ENCODE data around the gene RUFY1. TPM values are rescaled to one million over a fixed set of nuclear protein-coding genes. Genes with fewer than 3 reads are reported as not detected.
"Not testable (repeated sequence)": the region's sequence is repeated elsewhere in the genome, so short reads cannot be mapped to it uniquely, and the experiment has no call there.

RUFY1 gene
- total and polyA plus RNA-seq, 4 donors, result 32.2 to 51.2 (median 48.5) TPM

DNA sequence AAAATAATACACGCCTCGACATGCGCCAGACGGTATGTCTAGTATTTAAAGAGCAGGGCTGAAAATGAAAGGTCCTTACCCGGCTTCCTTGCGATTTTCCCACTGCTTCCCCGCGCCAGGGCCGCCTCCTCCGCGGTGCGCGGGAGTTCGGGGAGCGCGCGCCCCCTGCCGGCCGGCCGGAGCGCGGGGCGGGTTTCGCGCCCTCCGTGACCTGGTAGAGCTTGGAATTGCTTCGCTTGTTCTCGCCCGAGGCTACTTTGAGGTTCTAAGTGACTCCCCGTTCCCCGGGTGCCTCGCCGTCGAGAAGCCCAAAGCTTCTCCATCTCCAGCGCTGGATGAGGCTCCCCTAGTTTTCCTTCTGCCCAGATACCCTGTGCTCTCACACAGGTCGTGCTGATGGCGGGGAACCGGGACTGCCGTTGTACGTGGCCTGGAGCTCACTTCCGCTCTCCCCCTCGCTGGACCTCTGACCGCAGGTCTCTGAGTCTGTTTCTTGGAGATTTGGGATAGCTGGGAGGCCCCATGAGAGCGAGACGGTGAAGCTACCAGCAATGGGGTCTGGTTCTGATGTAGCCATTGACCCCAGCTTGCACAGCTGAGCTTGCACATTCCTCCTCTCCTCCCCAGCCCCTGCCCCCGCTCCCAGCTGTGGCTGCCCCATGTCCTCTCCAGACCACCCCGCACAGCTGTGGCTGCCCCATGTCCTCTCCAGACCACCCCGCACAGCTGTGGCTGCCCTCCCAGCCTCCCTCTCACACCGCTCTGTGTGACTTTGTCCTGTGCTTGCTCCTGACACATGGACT lies 84.2 kb downstream of the RUFY1 start:
- DNase-seq (ENCODE audit: low read depth in 4 of 6, low spot score in 6 of 6); H3K4me1 ChIP-seq (ENCODE audit: control insufficient read depth, insufficient read depth, low read length); H3K27me3 ChIP-seq (ENCODE audit: control insufficient read depth, insufficient read depth, low read length); H3K9me3 ChIP-seq (ENCODE audit: control insufficient read depth, insufficient read depth, low read length); H3K27ac ChIP-seq (ENCODE audit: low read depth, low read length); H3K4me3 ChIP-seq (ENCODE audit: low read depth, low read length); H3K36me3 ChIP-seq (ENCODE audit: control insufficient read depth, insufficient read depth, low read length): not testable (repeated sequence)
- no CpG with 5 or more reads among the region's 49 CpGs for WGBS (ENCODE audit: insufficient coverage)

DNA sequence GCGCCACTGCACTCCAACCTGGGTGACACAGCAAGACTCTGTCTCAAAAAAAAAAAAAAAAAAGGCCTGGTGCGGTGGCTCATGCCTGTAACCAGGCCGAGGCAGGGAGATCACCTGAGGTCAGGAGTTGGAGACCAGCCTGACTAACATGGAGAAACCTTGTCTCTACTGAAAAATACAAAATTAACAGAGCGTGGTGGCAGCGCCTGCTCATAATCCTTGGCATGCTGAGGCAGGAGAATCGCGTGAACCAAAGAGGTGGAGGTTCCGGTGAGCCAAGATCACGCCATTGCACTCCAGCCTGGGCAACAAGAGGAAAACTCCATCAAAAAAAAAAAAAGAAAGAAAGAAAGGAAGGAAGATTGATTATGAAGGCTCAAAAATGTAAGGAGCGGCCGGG lies 88.9 kb downstream of the RUFY1 start:
- 100% methylated on average over 3 of the region's 11 CpGs for WGBS (ENCODE audit: insufficient coverage)
- H3K4me3 ChIP-seq (ENCODE audit: low read depth, low read length), result not testable (repeated sequence)

DNA sequence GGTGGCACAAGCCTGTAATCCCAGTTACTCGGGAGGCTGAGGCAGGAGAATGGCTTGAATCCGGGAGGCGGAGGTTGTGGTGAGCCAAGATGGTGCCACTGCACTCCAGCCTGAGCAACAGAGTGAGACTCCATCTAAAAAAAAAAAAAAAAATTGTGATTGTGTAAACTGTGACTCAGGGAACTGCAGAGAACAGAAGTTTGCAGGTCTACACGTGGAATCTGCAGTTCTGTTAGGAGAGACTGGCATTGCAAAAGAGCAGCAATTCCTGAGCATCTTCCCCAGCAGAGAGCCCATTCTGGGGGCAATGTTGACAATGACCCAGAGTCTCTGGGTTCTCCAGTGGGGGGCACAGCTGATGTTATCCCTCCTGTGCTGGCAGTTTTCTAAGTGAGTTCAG lies 91.4 kb downstream of the RUFY1 start:
- WGBS (ENCODE audit: insufficient coverage), result no CpG with 5 or more reads among the region's 4 CpGs
- DNase-seq (ENCODE audit: low read depth in 4 of 6, low spot score in 6 of 6); H3K27me3 ChIP-seq (ENCODE audit: control insufficient read depth, insufficient read depth, low read length); H3K4me1 ChIP-seq (ENCODE audit: control insufficient read depth, insufficient read depth, low read length); H3K36me3 ChIP-seq (ENCODE audit: control insufficient read depth, insufficient read depth, low read length); H3K4me3 ChIP-seq (ENCODE audit: low read depth, low read length); H3K9me3 ChIP-seq (ENCODE audit: control insufficient read depth, insufficient read depth, low read length); H3K27ac ChIP-seq (ENCODE audit: low read depth, low read length): not testable (repeated sequence)

More for the DNA sequence above, 88.9 kb downstream of the RUFY1 start:
- H3K27ac ChIP-seq (ENCODE audit: low read depth, low read length); DNase-seq (ENCODE audit: low read depth in 4 of 6, low spot score in 6 of 6); H3K4me1 ChIP-seq (ENCODE audit: control insufficient read depth, insufficient read depth, low read length); H3K27me3 ChIP-seq (ENCODE audit: control insufficient read depth, insufficient read depth, low read length); H3K9me3 ChIP-seq (ENCODE audit: control insufficient read depth, insufficient read depth, low read length); H3K36me3 ChIP-seq (ENCODE audit: control insufficient read depth, insufficient read depth, low read length): not testable (repeated sequence)

DNA sequence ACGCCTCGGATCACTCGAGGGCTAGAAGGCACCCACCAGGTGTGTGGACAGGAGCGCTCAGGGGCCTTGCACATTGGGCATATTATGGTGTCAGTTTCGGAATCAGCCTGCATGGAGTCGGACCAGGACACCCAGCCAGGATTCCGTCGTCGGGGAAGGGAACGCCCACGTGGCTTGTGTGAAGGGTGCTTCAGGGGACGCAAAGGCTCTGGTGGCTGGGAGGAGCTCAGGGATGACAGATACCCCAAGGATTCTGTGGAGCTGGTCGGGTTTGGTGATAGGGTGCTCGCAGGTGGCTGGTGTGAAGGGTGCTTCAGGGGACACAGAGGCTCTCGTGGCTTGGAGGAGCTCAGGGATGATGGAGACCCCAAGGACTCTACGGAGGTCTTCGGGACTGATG lies 92.3 kb downstream of the RUFY1 start:
- not testable (repeated sequence) for H3K9me3 ChIP-seq (ENCODE audit: control insufficient read depth, insufficient read depth, low read length); DNase-seq (ENCODE audit: low read depth in 4 of 6, low spot score in 6 of 6); H3K4me3 ChIP-seq (ENCODE audit: low read depth, low read length); H3K27me3 ChIP-seq (ENCODE audit: control insufficient read depth, insufficient read depth, low read length); H3K4me1 ChIP-seq (ENCODE audit: control insufficient read depth, insufficient read depth, low read length); H3K36me3 ChIP-seq (ENCODE audit: control insufficient read depth, insufficient read depth, low read length); H3K27ac ChIP-seq (ENCODE audit: low read depth, low read length)
- 88% methylated on average over 11 of the region's 17 CpGs for WGBS (ENCODE audit: insufficient coverage)

DNA sequence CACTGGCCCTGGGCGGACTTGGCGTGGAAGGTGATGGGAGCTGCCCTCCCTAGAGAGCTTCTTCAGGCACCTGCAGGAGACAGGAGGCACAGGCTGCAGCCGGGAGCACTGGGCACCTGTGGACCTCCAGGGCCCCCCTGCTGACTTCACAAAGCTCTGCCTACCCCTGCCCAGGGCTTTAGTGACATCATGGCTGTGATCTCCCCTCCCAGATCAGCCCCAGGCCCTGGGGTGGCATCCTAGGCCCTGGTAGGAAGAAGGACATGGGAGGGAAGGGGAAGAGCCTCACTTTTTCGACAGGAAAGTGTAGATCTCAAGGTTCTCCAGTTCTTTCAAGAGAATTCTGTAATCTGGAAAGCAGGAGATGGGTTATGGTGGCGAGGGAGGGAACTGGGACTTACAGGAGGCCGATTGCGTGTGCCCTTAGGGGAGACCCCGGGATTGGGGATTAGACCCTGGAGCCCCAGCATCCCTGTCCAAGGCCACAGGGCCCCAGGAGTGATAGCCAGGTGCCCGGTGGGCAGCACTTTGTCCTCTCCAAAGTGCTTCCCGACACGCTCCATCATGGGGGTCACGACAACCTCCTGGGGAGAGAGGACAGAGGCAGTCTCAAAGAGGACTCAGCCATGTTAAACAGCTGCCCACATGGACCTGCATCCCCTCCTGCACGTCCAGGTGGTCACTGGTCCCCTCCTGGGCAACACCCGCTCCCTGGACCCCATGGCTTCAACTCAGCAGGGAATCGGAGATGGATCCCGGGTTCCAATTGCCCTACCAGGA lies 93.0 kb downstream of the RUFY1 start:
- not testable (repeated sequence) for H3K9me3 ChIP-seq (ENCODE audit: control insufficient read depth, insufficient read depth, low read length); H3K4me3 ChIP-seq (ENCODE audit: low read depth, low read length); H3K27ac ChIP-seq (ENCODE audit: low read depth, low read length); DNase-seq (ENCODE audit: low read depth in 4 of 6, low spot score in 6 of 6); H3K36me3 ChIP-seq (ENCODE audit: control insufficient read depth, insufficient read depth, low read length); H3K27me3 ChIP-seq (ENCODE audit: control insufficient read depth, insufficient read depth, low read length); H3K4me1 ChIP-seq (ENCODE audit: control insufficient read depth, insufficient read depth, low read length)
- 83% methylated on average over 11 of the region's 16 CpGs for WGBS (ENCODE audit: insufficient coverage)

DNA sequence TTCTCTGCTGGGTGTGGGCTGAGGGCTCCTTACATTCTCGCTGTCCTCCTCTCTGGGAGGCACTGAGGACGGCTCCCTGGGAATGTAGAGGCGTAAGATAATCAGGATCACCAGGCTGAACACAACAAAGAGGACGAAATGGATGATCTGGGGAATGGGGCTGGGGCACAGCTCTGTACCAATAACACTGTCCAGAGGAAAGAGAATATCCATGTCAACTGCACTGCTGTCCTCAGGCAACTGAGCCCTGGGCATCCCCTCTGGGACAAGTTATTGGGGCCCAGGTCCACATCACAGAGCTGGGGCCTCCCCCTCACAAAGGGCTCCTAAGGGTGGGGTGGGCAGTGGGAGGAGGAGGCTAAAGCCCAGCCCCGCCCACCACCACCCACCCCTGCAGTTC lies 94.4 kb downstream of the RUFY1 start:
- H3K9me3 ChIP-seq (ENCODE audit: control insufficient read depth, insufficient read depth, low read length); H3K27me3 ChIP-seq (ENCODE audit: control insufficient read depth, insufficient read depth, low read length); H3K27ac ChIP-seq (ENCODE audit: low read depth, low read length); H3K4me3 ChIP-seq (ENCODE audit: low read depth, low read length); H3K36me3 ChIP-seq (ENCODE audit: control insufficient read depth, insufficient read depth, low read length); DNase-seq (ENCODE audit: low read depth in 4 of 6, low spot score in 6 of 6); H3K4me1 ChIP-seq (ENCODE audit: control insufficient read depth, insufficient read depth, low read length): not testable (repeated sequence)
- WGBS (ENCODE audit: insufficient coverage), result 58% methylated on average over 4 of the region's 5 CpGs

DNA sequence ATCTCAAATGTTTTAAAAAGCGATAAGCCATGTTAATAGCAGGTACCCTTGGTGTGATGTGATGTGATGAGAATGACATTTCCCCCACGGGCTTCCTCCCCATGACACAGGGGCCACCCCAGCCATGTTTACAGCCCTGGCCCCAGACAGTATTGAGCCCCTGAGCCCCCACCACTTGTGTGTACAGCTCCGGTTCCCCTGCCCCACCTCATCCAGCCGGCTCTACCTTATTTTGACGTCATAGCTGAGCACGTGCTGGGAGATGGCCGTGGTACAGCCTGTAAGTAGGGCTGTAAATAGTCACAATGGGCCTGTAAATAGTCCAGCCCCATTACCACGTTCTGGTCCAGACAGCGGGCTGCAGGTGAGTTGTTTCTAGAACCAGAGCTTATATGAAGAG lies 98.1 kb downstream of the RUFY1 start:
- 64% methylated on average over 4 of the region's 9 CpGs for WGBS (ENCODE audit: insufficient coverage)
- Histone ChIP-seq H3K9me3 (ENCODE audit: control insufficient read depth, insufficient read depth, low read length) (no peaks in the 10 kb centered on the region), H3K36me3 (ENCODE audit: control insufficient read depth, insufficient read depth, low read length) (no peaks in the 10 kb centered on the region), H3K27ac (ENCODE audit: low read depth, low read length) (no peak overlapping the region), H3K4me1 (ENCODE audit: control insufficient read depth, insufficient read depth, low read length) (no peaks in the 10 kb centered on the region), H3K27me3 (ENCODE audit: control insufficient read depth, insufficient read depth, low read length) (no peaks in the 10 kb centered on the region), H3K4me3 (ENCODE audit: low read depth, low read length) (no peak overlapping the region)
- DNase-seq (ENCODE audit: low read depth in 4 of 6, low spot score in 6 of 6), result no peak

DNA sequence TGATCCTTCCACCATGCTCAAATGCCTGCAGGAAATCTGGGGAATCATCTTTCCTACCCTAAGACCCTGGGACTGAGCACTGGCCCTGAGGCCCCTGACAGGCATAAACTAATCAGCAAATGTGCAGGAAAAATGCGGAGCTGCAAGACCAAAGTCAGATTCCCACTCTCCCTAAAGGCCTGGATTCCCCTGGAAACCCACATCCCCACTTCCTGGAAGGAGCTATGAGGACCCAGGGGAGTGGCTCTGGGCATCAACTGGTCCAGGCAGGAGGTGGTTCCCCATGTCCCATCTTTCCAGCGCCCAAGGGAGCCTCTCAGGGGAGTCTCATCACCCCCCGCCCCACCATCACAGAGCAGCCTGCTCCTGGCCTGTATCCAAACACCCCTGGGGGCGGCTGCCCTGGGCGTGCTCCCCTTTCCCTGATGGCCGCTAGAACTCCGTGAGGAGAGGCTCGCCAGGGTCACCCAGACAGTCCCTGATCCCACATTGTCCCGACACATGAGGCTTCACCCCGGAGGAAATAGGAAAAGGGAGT lies 98.9 kb downstream of the RUFY1 start:
- not testable (repeated sequence) for H3K36me3 ChIP-seq (ENCODE audit: control insufficient read depth, insufficient read depth, low read length); H3K27me3 ChIP-seq (ENCODE audit: control insufficient read depth, insufficient read depth, low read length); H3K4me1 ChIP-seq (ENCODE audit: control insufficient read depth, insufficient read depth, low read length); H3K4me3 ChIP-seq (ENCODE audit: low read depth, low read length); H3K9me3 ChIP-seq (ENCODE audit: control insufficient read depth, insufficient read depth, low read length); H3K27ac ChIP-seq (ENCODE audit: low read depth, low read length); DNase-seq (ENCODE audit: low read depth in 4 of 6, low spot score in 6 of 6)
- 66% methylated on average over 4 of the region's 10 CpGs for WGBS (ENCODE audit: insufficient coverage)

DNA sequence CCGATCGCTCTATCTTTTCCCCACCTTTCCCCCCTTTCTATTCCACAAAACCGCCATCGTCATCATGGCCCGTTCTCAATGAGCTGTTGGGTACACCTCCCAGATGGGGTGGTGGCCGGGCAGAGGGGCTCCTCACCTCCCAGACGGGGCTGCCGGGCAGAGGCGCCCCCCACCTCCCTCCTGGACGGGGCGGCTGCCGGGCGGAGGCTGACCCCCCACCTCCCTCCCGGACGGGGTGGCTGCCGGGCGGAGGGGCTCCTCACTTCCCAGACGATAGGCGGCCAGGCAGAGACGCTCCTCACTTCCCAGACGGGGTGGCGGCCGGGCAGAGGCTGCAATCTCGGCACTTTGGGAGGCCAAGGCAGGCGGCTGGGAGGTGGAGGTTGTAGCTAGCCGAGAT lies 99.9 kb downstream of the RUFY1 start:
- WGBS (ENCODE audit: insufficient coverage), result 97% methylated on average over 5 of the region's 26 CpGs
- not testable (repeated sequence) for H3K27ac ChIP-seq (ENCODE audit: low read depth, low read length); H3K4me1 ChIP-seq (ENCODE audit: control insufficient read depth, insufficient read depth, low read length); H3K36me3 ChIP-seq (ENCODE audit: control insufficient read depth, insufficient read depth, low read length); H3K4me3 ChIP-seq (ENCODE audit: low read depth, low read length); H3K27me3 ChIP-seq (ENCODE audit: control insufficient read depth, insufficient read depth, low read length); H3K9me3 ChIP-seq (ENCODE audit: control insufficient read depth, insufficient read depth, low read length); DNase-seq (ENCODE audit: low read depth in 4 of 6, low spot score in 6 of 6)

DNA sequence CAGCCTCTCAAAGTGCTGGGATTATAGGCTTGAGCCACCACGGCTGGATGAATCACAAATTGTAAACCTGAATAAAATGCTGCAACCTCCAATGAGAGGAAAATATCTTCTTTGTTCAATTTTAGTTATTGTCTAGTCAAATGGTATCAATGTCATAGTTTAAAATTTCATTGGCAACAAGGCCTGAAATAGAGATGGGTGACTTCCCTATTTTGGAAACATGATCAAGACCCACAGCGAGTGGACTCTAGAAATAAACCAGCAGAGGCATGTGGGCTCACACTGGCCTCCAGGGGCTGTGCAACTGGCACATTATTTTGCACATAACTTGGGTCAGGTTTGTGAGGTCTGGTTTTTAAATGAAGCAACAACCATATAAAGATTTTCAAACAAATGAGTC lies 102.8 kb downstream of the RUFY1 start:
- not testable (repeated sequence) for H3K27ac ChIP-seq (ENCODE audit: low read depth, low read length); H3K4me3 ChIP-seq (ENCODE audit: low read depth, low read length); DNase-seq (ENCODE audit: low read depth in 4 of 6, low spot score in 6 of 6); H3K9me3 ChIP-seq (ENCODE audit: control insufficient read depth, insufficient read depth, low read length); H3K27me3 ChIP-seq (ENCODE audit: control insufficient read depth, insufficient read depth, low read length); H3K4me1 ChIP-seq (ENCODE audit: control insufficient read depth, insufficient read depth, low read length); H3K36me3 ChIP-seq (ENCODE audit: control insufficient read depth, insufficient read depth, low read length)
- no CpG with 5 or more reads among the region's 2 CpGs for WGBS (ENCODE audit: insufficient coverage)
